ENCODE data around the gene CELF6. TPM values are rescaled to one million over a fixed set of nuclear protein-coding genes. Genes with fewer than 3 reads are reported as not detected.

CELF6 gene
- total and polyA plus RNA-seq, 7 experiments from 2014 or later, result 0.10 to 5.7 (median 2.9) TPM

DNA sequence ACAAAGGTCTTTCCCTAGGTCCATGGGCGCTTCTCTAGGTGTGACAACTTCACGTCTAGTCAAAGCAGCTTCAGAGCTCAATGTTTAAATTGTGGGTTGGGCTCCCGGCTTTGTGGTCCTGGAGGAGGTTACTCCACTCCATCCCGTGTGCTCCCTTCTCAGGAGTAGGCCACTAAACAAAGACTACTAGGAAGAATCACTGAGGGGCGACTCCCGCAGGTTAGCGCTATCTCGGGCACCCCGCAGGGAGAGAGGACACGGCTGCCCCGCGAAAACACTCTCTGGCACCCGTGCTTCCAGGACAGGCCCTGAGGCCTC, 48.1 kb downstream of the CELF6 start:
- peak; percentile 0 for ATAC-seq
- DNase-seq, result peak in 2 of 9 donors; percentile 6 to 10
- CTCF ChIA-PET, result no interaction called here
- H3K4me3 Mint-ChIP-seq, result peak overlapping the region; percentile 86 to 94 (median 90)
- Histone ChIP-seq H3K27ac (ENCODE audit: low read depth, low read length) (peak overlapping the region; percentile 90), H3K36me3 (ENCODE audit: control insufficient read depth in 2 of 3, insufficient read depth in 3 of 3, low read length in 3 of 3) (peaks cover 4 to 12% (median 5%) of the 10 kb centered on the region in 3 experiments), H3K4me1 (ENCODE audit: control insufficient read depth in 2 of 2, insufficient read depth in 2 of 2, low read length in 2 of 2) (peaks cover 18 to 25% of the 10 kb centered on the region in 2 donors), H3K27me3 (ENCODE audit: control insufficient read depth in 2 of 2, insufficient read depth in 2 of 2, low read length in 2 of 2) (no peaks in the 10 kb centered on the region), H3K4me3 (ENCODE audit: low read length) (peak overlapping the region; percentile 71), H3K9me3 (ENCODE audit: control insufficient read depth in 2 of 3, low read length in 3 of 3) (no peaks in the 10 kb centered on the region)
- peaks cover 8 to 13% (median 10%) of the 10 kb centered on the region in 5 donors for H3K36me3 Mint-ChIP-seq
- intact Hi-C loops (cut with micrococcal nuclease), result loop anchor here (1.0 kb wide), 14 partner anchors 34 to 779 kb away; partner anchors contain the start of genes ADPGK (in 2 of the 2), MYO9A (in 2 of the 2), PKM (in 2 of the 2) and SENP8 (in 2 of the 2)
- no peaks in the 10 kb centered on the region for H3K27me3 Mint-ChIP-seq
- H3K4me1 Mint-ChIP-seq, result peaks cover 24 to 53% (median 44%) of the 10 kb centered on the region in 7 donors
- H3K9me3 Mint-ChIP-seq, result no peaks in the 10 kb centered on the region
- peak overlapping the region; percentile 70 to 96 (median 87) for H3K27ac Mint-ChIP-seq
- POLR2A ChIA-PET, result interaction anchor here (1.4 to 1.7 kb wide), 2 partner anchors 42 to 44 kb away, joined by 5 to 9 read pairs; no protein-coding TSS in a partner anchor

DNA sequence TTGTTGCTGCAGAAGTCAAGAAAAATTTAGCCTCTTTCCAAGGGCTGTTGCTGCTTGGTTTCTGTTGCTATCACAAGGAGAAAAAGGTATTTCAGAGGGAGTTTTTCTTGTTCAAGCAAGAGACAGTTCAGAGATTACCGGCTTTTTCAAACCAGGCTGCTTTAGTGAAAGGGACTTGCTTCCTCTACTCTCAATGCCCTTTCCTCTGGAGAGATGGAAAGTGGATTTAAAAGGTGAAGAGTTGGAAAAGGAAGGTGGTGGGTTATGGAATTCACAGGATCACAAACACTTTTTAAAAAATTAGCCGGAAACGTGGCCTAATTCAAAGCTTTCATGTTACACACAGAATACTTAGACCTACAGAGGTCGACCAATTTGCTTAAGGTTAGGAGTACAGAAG, 48.7 kb downstream of the CELF6 start:
- Mint-ChIP-seq H3K4me3 (peak overlapping the region; percentile 77 to 94 (median 89)), H3K4me1 (peaks cover 24 to 53% (median 44%) of the 10 kb centered on the region in 7 donors), H3K27ac (peak overlapping the region; percentile 32 to 96 (median 86)), H3K9me3 (no peaks in the 10 kb centered on the region), H3K27me3 (no peaks in the 10 kb centered on the region), H3K36me3 (peaks cover 8 to 17% (median 10%) of the 10 kb centered on the region in 5 donors)
- DNase-seq, result no peak
- ChIA-PET POLR2A (interaction anchor here (1.4 to 1.7 kb wide), 3 partner anchors 40 to 43 kb away, joined by 5 to 9 read pairs (median 6); no protein-coding TSS in a partner anchor), CTCF (no interaction called here)
- H3K4me1 ChIP-seq (ENCODE audit: control insufficient read depth in 2 of 2, insufficient read depth in 2 of 2, low read length in 2 of 2), result peaks cover 18 to 25% of the 10 kb centered on the region in 2 donors
- H3K36me3 ChIP-seq (ENCODE audit: control insufficient read depth in 2 of 3, insufficient read depth in 3 of 3, low read length in 3 of 3), result peaks cover 4 to 18% (median 10%) of the 10 kb centered on the region in 3 experiments
- peak overlapping the region; percentile 71 for H3K4me3 ChIP-seq (ENCODE audit: low read length)
- intact Hi-C loops (cut with micrococcal nuclease), result no loop called here
- no peaks in the 10 kb centered on the region for H3K27me3 ChIP-seq (ENCODE audit: control insufficient read depth in 2 of 2, insufficient read depth in 2 of 2, low read length in 2 of 2)
- H3K27ac ChIP-seq (ENCODE audit: low read depth, low read length), result peak overlapping the region; percentile 90
- ATAC-seq, result no peak
- H3K9me3 ChIP-seq (ENCODE audit: control insufficient read depth in 2 of 3, low read length in 3 of 3), result no peaks in the 10 kb centered on the region

DNA sequence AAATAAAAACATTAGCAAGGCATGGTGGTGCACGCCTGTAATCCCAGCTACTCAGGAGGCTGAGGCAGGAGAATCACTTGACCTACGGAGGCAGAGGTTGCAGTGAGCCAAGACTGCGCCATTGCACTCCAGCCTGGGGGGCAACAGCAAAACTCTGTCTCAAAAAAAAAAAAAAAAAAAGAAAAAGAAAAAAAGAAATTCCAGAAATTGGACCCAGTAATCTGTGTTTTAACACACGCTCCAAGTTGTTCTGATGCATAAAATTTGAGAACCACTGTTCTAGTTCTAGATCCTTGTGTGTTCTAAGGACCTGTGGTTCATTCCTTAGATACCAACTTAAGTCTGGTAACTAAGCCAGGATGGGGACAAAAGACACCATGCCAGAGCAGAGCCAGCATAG, 50.2 kb downstream of the CELF6 start:
- Mint-ChIP-seq H3K27me3 (no peaks in the 10 kb centered on the region), H3K27ac (peak overlapping the region in 1 of 9 donors; percentile 86), H3K9me3 (no peaks in the 10 kb centered on the region), H3K4me1 (peaks cover 24 to 51% (median 44%) of the 10 kb centered on the region in 7 donors), H3K4me3 (peak overlapping the region in 2 of 10 donors; percentile 87 to 89), H3K36me3 (peaks cover 17 to 27% (median 18%) of the 10 kb centered on the region in 5 donors)
- no peak overlapping the region for H3K4me3 ChIP-seq (ENCODE audit: low read length)
- intact Hi-C loops (cut with micrococcal nuclease), result no loop called here
- H3K27me3 ChIP-seq (ENCODE audit: control insufficient read depth in 2 of 2, insufficient read depth in 2 of 2, low read length in 2 of 2), result no peaks in the 10 kb centered on the region
- no peaks in the 10 kb centered on the region for H3K9me3 ChIP-seq (ENCODE audit: control insufficient read depth in 2 of 3, low read length in 3 of 3)
- peaks cover 18 to 25% of the 10 kb centered on the region in 2 donors for H3K4me1 ChIP-seq (ENCODE audit: control insufficient read depth in 2 of 2, insufficient read depth in 2 of 2, low read length in 2 of 2)
- POLR2A ChIA-PET, result interaction anchor here (0.9 to 1.4 kb wide), 2 partner anchors 10 to 38 kb away, joined by 3 to 6 read pairs; no protein-coding TSS in a partner anchor
- DNase-seq (no peak), ATAC-seq (no peak)
- H3K36me3 ChIP-seq (ENCODE audit: control insufficient read depth in 2 of 3, insufficient read depth in 3 of 3, low read length in 3 of 3), result peaks cover 14 to 33% (median 23%) of the 10 kb centered on the region in 3 experiments
- H3K27ac ChIP-seq (ENCODE audit: low read depth, low read length), result peak overlapping the region; percentile 90
- CTCF ChIA-PET, result no interaction called here

DNA sequence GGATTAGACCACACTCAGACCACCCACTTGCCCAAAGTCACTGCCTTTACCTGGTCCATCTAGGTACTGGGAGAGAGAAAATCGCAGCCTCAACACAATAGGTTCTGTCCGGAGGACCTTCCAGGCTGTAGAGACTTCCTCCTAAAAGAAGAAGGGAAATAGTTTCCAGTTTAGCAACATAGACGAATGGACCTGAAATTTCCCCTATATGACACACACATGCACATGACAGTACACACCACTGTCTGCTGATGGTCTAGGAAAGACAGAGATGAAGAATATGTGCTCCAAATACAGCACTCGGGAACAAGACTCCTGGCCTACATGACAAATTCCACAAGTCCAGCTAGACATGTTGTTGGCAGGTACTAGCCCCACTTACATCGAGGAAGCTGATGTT, 54.9 kb downstream of the CELF6 start:
- no peaks in the 10 kb centered on the region for H3K27me3 ChIP-seq (ENCODE audit: control insufficient read depth in 2 of 2, insufficient read depth in 2 of 2, low read length in 2 of 2)
- Mint-ChIP-seq H3K4me3 (no peak overlapping the region), H3K36me3 (peaks cover 42 to 63% (median 51%) of the 10 kb centered on the region in 5 donors), H3K27me3 (no peaks in the 10 kb centered on the region), H3K4me1 (peaks cover 0 to 15% (median 4%) of the 10 kb centered on the region in 7 donors), H3K27ac (no peak overlapping the region), H3K9me3 (no peaks in the 10 kb centered on the region)
- H3K4me1 ChIP-seq (ENCODE audit: control insufficient read depth in 2 of 2, insufficient read depth in 2 of 2, low read length in 2 of 2), result no peaks in the 10 kb centered on the region
- no peak overlapping the region for H3K4me3 ChIP-seq (ENCODE audit: low read length)
- peaks cover 40 to 80% (median 44%) of the 10 kb centered on the region in 3 experiments for H3K36me3 ChIP-seq (ENCODE audit: control insufficient read depth in 2 of 3, insufficient read depth in 3 of 3, low read length in 3 of 3)
- H3K9me3 ChIP-seq (ENCODE audit: control insufficient read depth in 2 of 3, low read length in 3 of 3), result no peaks in the 10 kb centered on the region
- ChIA-PET CTCF (no interaction called here), POLR2A (no interaction called here)
- H3K27ac ChIP-seq (ENCODE audit: low read depth, low read length), result no peak overlapping the region
- ATAC-seq, result no peak
- no peak for DNase-seq
- intact Hi-C loops (cut with micrococcal nuclease), result no loop called here

DNA sequence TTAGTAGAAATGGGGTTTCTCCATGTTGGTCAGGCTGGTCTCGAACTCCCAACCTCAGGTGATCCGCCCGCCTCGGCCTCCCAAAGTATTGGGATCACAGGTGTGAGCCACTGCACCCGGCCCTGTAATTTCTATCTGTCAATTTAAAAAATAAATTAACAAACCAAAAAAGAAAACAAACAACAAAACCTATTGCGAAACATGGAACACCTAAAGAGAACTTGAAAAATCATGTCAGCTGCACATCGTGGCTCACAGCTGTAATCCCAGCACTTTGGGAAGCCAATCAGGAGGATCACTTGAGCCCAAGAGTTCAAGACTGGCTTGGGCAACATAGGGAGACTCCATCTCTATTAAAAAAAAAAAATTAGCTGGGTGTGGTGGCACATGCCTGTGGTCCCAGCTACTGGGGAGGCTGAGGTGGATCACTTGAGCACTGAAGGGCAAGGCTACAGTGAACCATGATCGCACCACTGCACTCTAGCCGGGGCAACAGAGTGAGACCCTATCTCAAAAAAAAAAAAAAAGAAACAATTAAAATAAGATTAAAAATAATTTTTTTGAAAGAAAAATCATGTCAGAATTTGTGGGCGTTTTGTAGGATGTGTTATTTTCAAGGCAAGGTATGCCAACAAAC, 67.2 kb downstream of the CELF6 start:
- Mint-ChIP-seq H3K36me3 (peaks cover 19 to 62% (median 25%) of the 10 kb centered on the region in 5 donors), H3K27me3 (no peaks in the 10 kb centered on the region), H3K9me3 (no peaks in the 10 kb centered on the region), H3K4me1 (peaks cover 0 to 7% (median 0%) of the 10 kb centered on the region in 7 donors), H3K27ac (no peak overlapping the region), H3K4me3 (no peak overlapping the region)
- no peak overlapping the region for H3K4me3 ChIP-seq (ENCODE audit: low read length)
- ATAC-seq, result no peak
- no peaks in the 10 kb centered on the region for H3K9me3 ChIP-seq (ENCODE audit: control insufficient read depth in 2 of 3, low read length in 3 of 3)
- CTCF ChIA-PET, result no interaction called here
- no peak for DNase-seq
- no peak overlapping the region for H3K27ac ChIP-seq (ENCODE audit: low read depth, low read length)
- no peaks in the 10 kb centered on the region for H3K4me1 ChIP-seq (ENCODE audit: control insufficient read depth in 2 of 2, insufficient read depth in 2 of 2, low read length in 2 of 2)
- intact Hi-C loops (cut with micrococcal nuclease), result loop anchor here in 1 of 2 donors (5.0 kb wide), 1 partner anchor 55 kb away; the partner anchor contains the start of gene GRAMD2A
- H3K36me3 ChIP-seq (ENCODE audit: control insufficient read depth in 2 of 3, insufficient read depth in 3 of 3, low read length in 3 of 3), result peaks cover 12 to 90% (median 26%) of the 10 kb centered on the region in 3 experiments
- POLR2A ChIA-PET, result interaction anchor here (2.4 kb wide), 1 partner anchor 21 kb away, joined by 11 read pairs; no protein-coding TSS in a partner anchor
- H3K27me3 ChIP-seq (ENCODE audit: control insufficient read depth in 2 of 2, insufficient read depth in 2 of 2, low read length in 2 of 2), result no peaks in the 10 kb centered on the region

DNA sequence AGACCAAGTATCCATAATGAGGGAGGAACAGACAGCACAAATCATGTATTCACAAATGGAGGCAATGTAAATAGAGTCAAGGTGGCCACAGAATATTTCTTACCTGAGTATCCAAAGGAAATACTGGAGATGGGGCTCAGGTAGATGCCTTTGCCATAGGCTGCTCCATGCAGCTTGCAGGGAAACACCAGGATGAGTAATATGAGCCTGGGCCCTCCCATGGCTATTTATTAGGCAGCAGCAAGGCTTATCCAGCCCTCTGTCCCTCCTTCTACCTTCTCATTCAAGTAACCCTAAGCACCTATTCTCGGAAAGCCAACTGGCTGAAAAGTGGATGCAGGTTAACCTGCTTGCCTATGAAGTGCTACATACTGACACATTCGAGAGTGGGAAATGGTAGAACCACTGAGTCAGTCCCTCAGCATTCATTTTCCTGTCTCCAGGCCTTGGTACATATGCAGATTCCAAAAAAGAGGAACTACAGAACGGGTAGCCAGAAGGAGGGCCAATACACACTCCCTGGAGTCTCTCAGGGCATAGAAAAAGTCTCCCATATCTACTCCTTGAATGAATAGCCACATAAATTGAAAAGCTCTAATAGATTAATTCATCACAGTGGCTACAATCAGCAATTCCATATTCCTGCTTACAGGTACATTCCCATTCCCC, 70.7 kb downstream of the CELF6 start:
- DNase-seq, result no peak
- H3K36me3 ChIP-seq (ENCODE audit: control insufficient read depth in 2 of 3, insufficient read depth in 3 of 3, low read length in 3 of 3), result peaks cover 4 to 61% (median 6%) of the 10 kb centered on the region in 3 experiments
- H3K36me3 Mint-ChIP-seq, result peaks cover 22 to 51% (median 25%) of the 10 kb centered on the region in 5 donors
- H3K4me1 ChIP-seq (ENCODE audit: control insufficient read depth in 2 of 2, insufficient read depth in 2 of 2, low read length in 2 of 2), result no peaks in the 10 kb centered on the region
- no peak for ATAC-seq
- H3K4me3 Mint-ChIP-seq, result no peak overlapping the region
- intact Hi-C loops (cut with micrococcal nuclease), result no loop called here
- H3K9me3 ChIP-seq (ENCODE audit: control insufficient read depth in 2 of 3, low read length in 3 of 3), result no peaks in the 10 kb centered on the region
- H3K4me3 ChIP-seq (ENCODE audit: low read length), result no peak overlapping the region
- CTCF ChIA-PET, result no interaction called here
- H3K27me3 Mint-ChIP-seq, result no peaks in the 10 kb centered on the region
- H3K27me3 ChIP-seq (ENCODE audit: control insufficient read depth in 2 of 2, insufficient read depth in 2 of 2, low read length in 2 of 2), result no peaks in the 10 kb centered on the region
- H3K27ac ChIP-seq (ENCODE audit: low read depth, low read length), result no peak overlapping the region
- H3K4me1 Mint-ChIP-seq, result peaks cover 0 to 11% (median 0%) of the 10 kb centered on the region in 7 donors
- POLR2A ChIA-PET, result no interaction called here
- peak overlapping the region in 3 of 9 donors; percentile 25 to 59 (median 25) for H3K27ac Mint-ChIP-seq
- H3K9me3 Mint-ChIP-seq, result no peaks in the 10 kb centered on the region

Measured in naive thymus-derived CD4-positive, alpha-beta T cell (primary cell).